Measurements from ENCODE around the gene MAP9.

DNA sequence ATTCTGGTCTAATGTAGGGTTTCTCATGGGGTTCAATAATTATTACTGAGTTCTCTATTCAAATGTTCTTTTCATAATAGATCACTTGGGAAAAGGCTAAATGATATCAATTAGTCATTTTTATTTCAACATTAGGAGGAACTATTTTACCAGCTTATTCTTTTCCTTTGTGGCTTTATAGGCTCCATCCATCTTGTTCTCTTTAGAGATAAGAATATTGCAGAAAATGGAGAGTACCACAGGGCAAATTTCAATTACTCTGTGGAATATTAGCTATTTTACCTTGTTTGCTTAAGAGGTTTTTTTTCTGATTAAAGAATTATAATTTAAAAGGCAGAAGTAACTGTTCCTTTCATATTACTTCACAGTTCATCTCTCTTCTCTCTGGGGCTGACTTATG is 55.8 kb downstream of the MAP9 start:
- TF ChIP-seq, protein P1, sequence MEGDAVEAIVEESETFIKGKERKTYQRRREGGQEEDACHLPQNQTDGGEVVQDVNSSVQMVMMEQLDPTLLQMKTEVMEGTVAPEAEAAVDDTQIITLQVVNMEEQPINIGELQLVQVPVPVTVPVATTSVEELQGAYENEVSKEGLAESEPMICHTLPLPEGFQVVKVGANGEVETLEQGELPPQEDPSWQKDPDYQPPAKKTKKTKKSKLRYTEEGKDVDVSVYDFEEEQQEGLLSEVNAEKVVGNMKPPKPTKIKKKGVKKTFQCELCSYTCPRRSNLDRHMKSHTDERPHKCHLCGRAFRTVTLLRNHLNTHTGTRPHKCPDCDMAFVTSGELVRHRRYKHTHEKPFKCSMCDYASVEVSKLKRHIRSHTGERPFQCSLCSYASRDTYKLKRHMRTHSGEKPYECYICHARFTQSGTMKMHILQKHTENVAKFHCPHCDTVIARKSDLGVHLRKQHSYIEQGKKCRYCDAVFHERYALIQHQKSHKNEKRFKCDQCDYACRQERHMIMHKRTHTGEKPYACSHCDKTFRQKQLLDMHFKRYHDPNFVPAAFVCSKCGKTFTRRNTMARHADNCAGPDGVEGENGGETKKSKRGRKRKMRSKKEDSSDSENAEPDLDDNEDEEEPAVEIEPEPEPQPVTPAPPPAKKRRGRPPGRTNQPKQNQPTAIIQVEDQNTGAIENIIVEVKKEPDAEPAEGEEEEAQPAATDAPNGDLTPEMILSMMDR (IDR thresholded peaks at IDR 0.05; ENCODE audit: insufficient read depth, low read length), result no peak
- TF ChIP-seq GABPA (IDR thresholded peaks at IDR 0.05; ENCODE audit: low read depth) (no peak), POLR2AphosphoS5 (IDR thresholded peaks at IDR 0.05; ENCODE audit: low read depth) (no peak), SPI1 (IDR thresholded peaks at IDR 0.05; ENCODE audit: borderline replicate concordance, low read depth) (no peak)
- TF ChIP-seq, protein P2, sequence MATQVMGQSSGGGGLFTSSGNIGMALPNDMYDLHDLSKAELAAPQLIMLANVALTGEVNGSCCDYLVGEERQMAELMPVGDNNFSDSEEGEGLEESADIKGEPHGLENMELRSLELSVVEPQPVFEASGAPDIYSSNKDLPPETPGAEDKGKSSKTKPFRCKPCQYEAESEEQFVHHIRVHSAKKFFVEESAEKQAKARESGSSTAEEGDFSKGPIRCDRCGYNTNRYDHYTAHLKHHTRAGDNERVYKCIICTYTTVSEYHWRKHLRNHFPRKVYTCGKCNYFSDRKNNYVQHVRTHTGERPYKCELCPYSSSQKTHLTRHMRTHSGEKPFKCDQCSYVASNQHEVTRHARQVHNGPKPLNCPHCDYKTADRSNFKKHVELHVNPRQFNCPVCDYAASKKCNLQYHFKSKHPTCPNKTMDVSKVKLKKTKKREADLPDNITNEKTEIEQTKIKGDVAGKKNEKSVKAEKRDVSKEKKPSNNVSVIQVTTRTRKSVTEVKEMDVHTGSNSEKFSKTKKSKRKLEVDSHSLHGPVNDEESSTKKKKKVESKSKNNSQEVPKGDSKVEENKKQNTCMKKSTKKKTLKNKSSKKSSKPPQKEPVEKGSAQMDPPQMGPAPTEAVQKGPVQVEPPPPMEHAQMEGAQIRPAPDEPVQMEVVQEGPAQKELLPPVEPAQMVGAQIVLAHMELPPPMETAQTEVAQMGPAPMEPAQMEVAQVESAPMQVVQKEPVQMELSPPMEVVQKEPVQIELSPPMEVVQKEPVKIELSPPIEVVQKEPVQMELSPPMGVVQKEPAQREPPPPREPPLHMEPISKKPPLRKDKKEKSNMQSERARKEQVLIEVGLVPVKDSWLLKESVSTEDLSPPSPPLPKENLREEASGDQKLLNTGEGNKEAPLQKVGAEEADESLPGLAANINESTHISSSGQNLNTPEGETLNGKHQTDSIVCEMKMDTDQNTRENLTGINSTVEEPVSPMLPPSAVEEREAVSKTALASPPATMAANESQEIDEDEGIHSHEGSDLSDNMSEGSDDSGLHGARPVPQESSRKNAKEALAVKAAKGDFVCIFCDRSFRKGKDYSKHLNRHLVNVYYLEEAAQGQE (IDR thresholded peaks at IDR 0.05; ENCODE audit: insufficient replicate concordance, low read depth), result no peak

All from HL-60 (cell line).